Right renal pelvis (tissue), 4 donors: ENCODE data around the gene USB1. TPM values are rescaled to one million over a fixed set of nuclear protein-coding genes. Genes with fewer than 3 reads are reported as not detected.
"Not testable (repeated sequence)": the region's sequence is repeated elsewhere in the genome, so short reads cannot be mapped to it uniquely, and the experiment has no call there.

Experiments used
- DNase-seq, 4 donors: peaks; one replicate each; pipeline ENCODE4 v3.0.0-alpha.2; 2013; ENCODE audit warnings: low read depth in 4 of 4, low spot score in 3 of 4, missing footprints in 1 of 4
- polyA plus RNA-seq, 4 donors: library from polyadenylated mRNA; unstranded; fragments of 120-200 nt; gene quantifications; one replicate each; pipeline ENCODE4 v1.2.1, GENCODE V29; 2013; ENCODE audit not compliant: insufficient read length in 4 of 4

The USB1 gene
- polyA plus RNA-seq, 4 donors, result 22.2 to 25.2 (median 24.1) TPM

GRCh38 chr16:57993897-57994296 is 7.3 kb upstream of the USB1 start:
- DNase-seq, result no peak

- DNase-seq, result no peak
These were observed 6.8 kb upstream of the USB1 start for GRCh38 chr16:57994361-57994760.

GRCh38 chr16:57994778-57995177 is 6.4 kb upstream of the USB1 start:
- DNase-seq, result no peak

GRCh38 chr16:57995721-57996405 is 5.3 kb upstream of the USB1 start:
- DNase-seq, result no peak

GRCh38 chr16:57996406-57997175 is 4.6 kb upstream of the USB1 start:
- DNase-seq, result no peak

GRCh38 chr16:57997176-57997527 is 4.1 kb upstream of the USB1 start:
- DNase-seq, result no peak

- DNase-seq, result no peak
These were observed 3.5 kb upstream of the USB1 start for GRCh38 chr16:57997528-57998265.

- DNase-seq, result no peak
These were observed 2.7 kb upstream of the USB1 start for GRCh38 chr16:57998486-57998885.

- DNase-seq, result no peak
These were observed 2.2 kb upstream of the USB1 start for GRCh38 chr16:57998992-57999365.

GRCh38 chr16:57999366-57999970 is 1.7 kb upstream of the USB1 start:
- no peak for DNase-seq

- no peak for DNase-seq
These were observed 1.1 kb upstream of the USB1 start, which contains the start of gene ZNF319 for GRCh38 chr16:57999971-58000705. ZNF319 (minus strand) TSS chr16:58000672; CDS start chr16:57998265, 2,407 bp downstream.

- no peak for DNase-seq
These were observed 691 bp downstream of the USB1 start for GRCh38 chr16:58001781-58002415.

GRCh38 chr16:58002416-58002800 is 1.2 kb downstream of the USB1 start:
- no peak for DNase-seq

GRCh38 chr16:58002936-58003335 is 1.7 kb downstream of the USB1 start:
- DNase-seq, result no peak

- DNase-seq, result not testable (repeated sequence)
These were observed 3.5 kb downstream of the USB1 start for GRCh38 chr16:58004736-58005135.

- no peak for DNase-seq
These were observed 8.7 kb downstream of the USB1 start for GRCh38 chr16:58009856-58010416.

- DNase-seq, result no peak
These were observed 9.7 kb downstream of the USB1 start for GRCh38 chr16:58010886-58011285.

- DNase-seq, result no peak
These were observed 10.4 kb downstream of the USB1 start for GRCh38 chr16:58011652-58012051.

- no peak for DNase-seq
These were observed 11.3 kb downstream of the USB1 start for GRCh38 chr16:58012481-58012880.
